Small intestine (tissue), 7 donors: ENCODE measurements around the gene KIAA0319L. TPM values are rescaled to one million over a fixed set of nuclear protein-coding genes. Genes with fewer than 3 reads are reported as not detected.

Experiments used
- DNase-seq, 2 donors: peaks; one replicate each; pipeline versions ENCODE4 v3.0.0 to v3.0.0-alpha.2; 2013
- FAIRE-seq: peaks from 2 replicates; lab custom pipeline; 2012; peaks lifted over from hg19 to GRCh38; lab: Jason Lieb, UNC
- H3K27ac ChIP-seq, 3 donors: one replicate each; pipeline ENCODE4 v1.5.1; 2013; ENCODE audit warnings: low read length in 2 of 3, mild to moderate bottlenecking in 2 of 3, control low read depth in 1 of 3, inconsistent platforms in 1 of 3, low read depth in 1 of 3, moderate library complexity in 1 of 3
- H3K27me3 ChIP-seq, 3 donors: one replicate each; pipeline ENCODE4 v1.6.1; 2013; ENCODE audit warnings: low read length in 3 of 3, inconsistent platforms in 1 of 3; ENCODE audit not compliant: control insufficient read depth in 3 of 3, insufficient read depth in 3 of 3
- H3K36me3 ChIP-seq, 3 donors: one replicate each; pipeline ENCODE4 v1.6.1; 2013; ENCODE audit warnings: low read length in 3 of 3, inconsistent platforms in 1 of 3, low read depth in 1 of 3, mild to moderate bottlenecking in 1 of 3, moderate library complexity in 1 of 3; ENCODE audit not compliant: control insufficient read depth in 3 of 3, insufficient read depth in 2 of 3
- H3K4me1 ChIP-seq, 3 donors: one replicate each; pipeline ENCODE4 v1.6.1; 2013; ENCODE audit warnings: low read length in 2 of 3, inconsistent platforms in 1 of 3, low read depth in 1 of 3, mild to moderate bottlenecking in 1 of 3, moderate library complexity in 1 of 3; ENCODE audit not compliant: control insufficient read depth in 3 of 3, insufficient read depth in 2 of 3
- H3K4me3 ChIP-seq, 3 donors: one replicate each; pipeline ENCODE4 v1.5.1; 2013; ENCODE audit warnings: low read length in 3 of 3, control low read depth in 1 of 3, inconsistent platforms in 1 of 3, low read depth in 1 of 3, mild to moderate bottlenecking in 1 of 3, moderate library complexity in 1 of 3
- H3K9me3 ChIP-seq, 2 donors: one replicate each; pipeline ENCODE4 v1.6.1; 2013; ENCODE audit warnings: low read depth in 1 of 2, low read length in 1 of 2; ENCODE audit not compliant: control insufficient read depth in 2 of 2, insufficient read depth in 1 of 2
- WGBS, 3 donors: extraction: QIAGEN DNeasy Blood & Tissue Kit; methylation state at CpG; one replicate each; pipeline ENCODE4 v1.1.7; 2013; 5-methylcytosine and 5-hydroxymethylcytosine counted together
- polyA plus RNA-seq, 4 donors: library from polyadenylated mRNA; stranded (reverse) in 3 of 4; unstranded in 1 of 4; fragments of 200-250 nt in 3 of 4; fragments of 120-200 nt in 1 of 4; gene quantifications; one replicate each; pipeline versions ENCODE4 v1.2.1 to v1.2.3, GENCODE V29; 2013
- donor health status: healthy with polysubstance abuse.
- donor health status: control.
- donor health status: control.
- donor health status: Bipolar disorder and iron deficiency.
- donor health status: healthy.

The KIAA0319L gene
- polyA plus RNA-seq, 4 donors = 14.1 to 66.4 (median 21.9) TPM

DNA sequence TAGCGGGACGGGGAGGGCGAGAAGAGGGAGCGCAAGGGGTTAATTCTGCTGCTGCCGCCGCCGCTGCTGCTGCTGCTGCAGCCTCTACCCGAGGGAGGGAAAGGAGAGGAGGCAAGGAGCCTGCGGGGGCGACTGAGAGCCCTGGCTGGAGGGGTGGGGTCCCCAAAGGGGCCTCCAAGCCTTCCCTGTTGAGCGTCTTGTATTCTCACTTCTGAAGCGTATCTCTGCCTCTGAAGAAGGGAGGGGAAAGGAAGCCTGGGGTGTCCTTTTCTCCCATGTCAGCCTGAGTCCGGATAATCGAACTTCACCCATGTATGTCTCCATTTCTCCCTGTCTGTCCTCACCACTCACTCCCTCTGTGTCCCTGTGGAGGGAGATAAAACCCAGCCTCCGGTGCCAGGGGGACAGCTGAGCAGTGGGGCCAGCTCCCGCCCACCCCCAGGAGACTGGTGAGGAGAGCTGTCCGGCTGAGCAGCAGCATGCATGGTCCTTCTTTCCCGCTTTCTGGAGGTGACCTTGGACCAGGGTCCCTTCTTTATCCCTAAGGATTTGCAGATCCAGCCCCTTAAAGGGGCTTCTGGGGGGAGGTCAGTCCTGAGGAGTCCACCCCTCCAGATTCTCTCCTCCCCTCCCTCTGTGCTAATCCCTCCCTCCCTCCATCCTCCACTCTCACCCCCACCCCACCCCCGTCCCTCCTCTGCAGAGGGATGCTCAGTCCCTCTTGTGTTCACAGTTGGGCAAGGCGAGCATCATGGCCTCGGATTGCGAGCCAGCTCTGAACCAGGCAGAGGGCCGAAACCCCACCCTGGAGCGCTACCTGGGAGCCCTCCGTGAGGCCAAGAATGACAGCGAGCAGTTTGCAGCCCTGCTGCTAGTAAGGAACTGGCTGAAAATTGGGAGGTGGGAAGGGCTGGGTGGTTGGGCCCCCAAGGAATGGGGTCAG, 1.4 kb upstream of the KIAA0319L start:
- 29 to 46% (median 33%) methylated on average over 20 to 26 of the region's 26 CpGs for WGBS, 3 donors
- FAIRE-seq (no peak), DNase-seq (peak in 1 of 2 donors; percentile 48)
- no peaks in the 10 kb centered on the region for H3K27me3 ChIP-seq
- peaks cover 5 to 18% (median 9%) of the 10 kb centered on the region in 3 donors for H3K4me1 ChIP-seq
- no peaks in the 10 kb centered on the region for H3K9me3 ChIP-seq
- peaks cover 0 to 33% (median 0%) of the 10 kb centered on the region in 3 donors for H3K36me3 ChIP-seq
- peak overlapping the region in 2 of 3 donors; percentile 98 to 99 for H3K27ac ChIP-seq
- H3K4me3 ChIP-seq = peak overlapping the region; percentile 63 to 96 (median 86)

DNA sequence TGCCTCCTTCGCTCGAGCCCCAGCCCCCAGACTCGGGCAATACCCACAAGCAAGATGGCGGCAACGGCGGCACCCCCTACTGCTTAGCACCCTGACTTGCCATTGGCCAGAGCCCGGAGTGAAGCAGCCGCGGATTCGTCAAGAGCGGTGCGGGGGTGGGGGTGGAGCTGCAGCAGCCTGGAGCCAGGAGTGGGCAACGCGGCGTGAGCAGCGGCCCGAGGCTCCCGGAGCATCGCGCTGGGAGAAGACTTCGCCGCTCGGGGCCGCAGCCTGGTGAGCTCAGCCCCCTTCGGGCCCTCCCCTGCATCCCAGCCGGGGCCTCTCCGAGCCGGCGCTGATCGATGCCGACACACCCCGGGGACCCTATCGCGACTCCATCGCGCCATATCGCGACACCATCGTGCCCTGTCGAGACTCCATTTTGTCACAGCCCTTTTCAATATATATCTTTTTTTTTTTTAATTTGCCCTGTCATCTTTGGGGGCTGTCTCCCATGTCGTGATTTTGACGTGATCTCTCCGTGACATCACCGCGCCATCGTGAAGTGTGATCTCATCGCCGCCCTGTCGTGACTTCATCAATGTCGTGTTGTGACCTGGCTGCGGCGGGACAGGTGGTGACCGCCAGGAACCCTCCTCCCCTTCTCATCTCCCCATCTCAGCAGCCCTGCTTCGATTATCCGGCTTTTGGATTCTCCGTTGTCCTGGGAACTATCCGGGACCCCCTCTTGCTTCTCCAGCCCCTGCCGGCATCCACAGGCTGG, 589 bp upstream of the KIAA0319L start, which contains the start of gene NCDN:
NCDN (plus strand) TSS at position 189 of the 763 bp plus-strand sequence; CDS start at position 581, 392 bp downstream.
- DNase-seq (peak; percentile 97 to 100), FAIRE-seq (no peak)
- Histone ChIP-seq H3K4me3 (peak within 1 kb of the TSS; percentile 80 to 96 (median 86)), H3K27ac (peak within 1 kb of the TSS; percentile 81 to 99 (median 98)), H3K36me3 (peaks cover 0 to 28% (median 3%) of the 10 kb centered on the region in 3 donors), H3K4me1 (peaks cover 5 to 18% (median 9%) of the 10 kb centered on the region in 3 donors), H3K9me3 (no peaks in the 10 kb centered on the region), H3K27me3 (no peaks in the 10 kb centered on the region)
- WGBS, 3 donors = 0 to 1% (median 0%) methylated on average over 47 to 58 of the region's 58 CpGs

DNA sequence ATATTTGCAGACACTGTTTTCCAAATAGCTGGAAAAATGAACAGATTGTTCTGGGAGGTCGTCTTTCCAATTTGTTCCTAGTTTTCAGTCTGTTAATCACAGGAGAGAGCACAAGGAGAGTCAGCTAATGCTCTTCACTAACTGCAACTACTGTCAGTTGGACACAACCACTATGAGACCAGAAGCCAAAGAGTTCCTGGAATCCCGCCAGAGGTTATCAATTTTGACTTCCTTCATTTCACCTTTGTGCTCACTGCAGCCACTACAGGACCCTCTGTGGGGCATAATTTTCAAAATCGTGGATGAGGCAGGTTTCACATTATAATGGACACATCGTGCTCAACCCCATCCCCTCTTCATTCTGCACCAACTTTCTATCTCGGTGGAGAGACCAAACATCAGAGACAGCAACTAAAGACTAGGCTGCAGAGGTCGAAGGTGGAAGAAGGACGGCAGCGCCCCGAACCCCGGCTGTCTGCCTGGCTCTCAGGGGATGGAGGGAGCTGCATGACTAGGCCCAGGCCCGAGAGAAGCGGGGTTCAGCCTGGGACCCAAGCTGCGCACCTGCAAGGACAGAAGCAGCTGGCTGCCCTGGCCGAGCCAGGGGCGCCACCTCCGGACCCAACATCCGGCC, 602 bp downstream of the KIAA0319L start:
- H3K27me3 ChIP-seq = no peaks in the 10 kb centered on the region
- peaks cover 0 to 25% (median 4%) of the 10 kb centered on the region in 3 donors for H3K36me3 ChIP-seq
- WGBS, 3 donors = 1 to 2% (median 2%) methylated on average over 17 of the region's 17 CpGs
- H3K9me3 ChIP-seq = no peaks in the 10 kb centered on the region
- DNase-seq (peak in 1 of 2 donors; percentile 33), FAIRE-seq (no peak)
- H3K27ac ChIP-seq = peak overlapping the region; percentile 81 to 99 (median 98)
- peaks cover 5 to 18% (median 9%) of the 10 kb centered on the region in 3 donors for H3K4me1 ChIP-seq
- peak overlapping the region; percentile 80 to 96 (median 86) for H3K4me3 ChIP-seq

- peak; percentile 61 to 63 for DNase-seq
Measured at GRCh38 chr1:35555601-35556477, 1.4 kb downstream of the KIAA0319L start.

GRCh38 chr1:35555212-35555584, 2.0 kb downstream of the KIAA0319L start:
- FAIRE-seq (no peak), DNase-seq (no peak)
- Histone ChIP-seq H3K27me3 (no peaks in the 10 kb centered on the region), H3K36me3 (peaks cover 0 to 19% (median 4%) of the 10 kb centered on the region in 3 donors), H3K27ac (no peak overlapping the region), H3K4me3 (no peak overlapping the region), H3K9me3 (no peaks in the 10 kb centered on the region), H3K4me1 (peaks cover 5 to 18% (median 9%) of the 10 kb centered on the region in 3 donors)
- WGBS, 3 donors = 66 to 70% (median 68%) methylated on average over 4 of the region's 4 CpGs

More at GRCh38 chr1:35555601-35556477, 1.4 kb downstream of the KIAA0319L start:
- Histone ChIP-seq H3K4me3 (peak overlapping the region in 2 of 3 donors; percentile 86 to 96), H3K36me3 (peaks cover 0 to 21% (median 4%) of the 10 kb centered on the region in 3 donors), H3K9me3 (no peaks in the 10 kb centered on the region), H3K27me3 (no peaks in the 10 kb centered on the region), H3K4me1 (peaks cover 5 to 18% (median 9%) of the 10 kb centered on the region in 3 donors), H3K27ac (peak overlapping the region in 2 of 3 donors; percentile 98 to 99)
- FAIRE-seq = no peak
- 11 to 50% (median 30%) methylated on average over 10 of the region's 10 CpGs for WGBS, 3 donors

DNA sequence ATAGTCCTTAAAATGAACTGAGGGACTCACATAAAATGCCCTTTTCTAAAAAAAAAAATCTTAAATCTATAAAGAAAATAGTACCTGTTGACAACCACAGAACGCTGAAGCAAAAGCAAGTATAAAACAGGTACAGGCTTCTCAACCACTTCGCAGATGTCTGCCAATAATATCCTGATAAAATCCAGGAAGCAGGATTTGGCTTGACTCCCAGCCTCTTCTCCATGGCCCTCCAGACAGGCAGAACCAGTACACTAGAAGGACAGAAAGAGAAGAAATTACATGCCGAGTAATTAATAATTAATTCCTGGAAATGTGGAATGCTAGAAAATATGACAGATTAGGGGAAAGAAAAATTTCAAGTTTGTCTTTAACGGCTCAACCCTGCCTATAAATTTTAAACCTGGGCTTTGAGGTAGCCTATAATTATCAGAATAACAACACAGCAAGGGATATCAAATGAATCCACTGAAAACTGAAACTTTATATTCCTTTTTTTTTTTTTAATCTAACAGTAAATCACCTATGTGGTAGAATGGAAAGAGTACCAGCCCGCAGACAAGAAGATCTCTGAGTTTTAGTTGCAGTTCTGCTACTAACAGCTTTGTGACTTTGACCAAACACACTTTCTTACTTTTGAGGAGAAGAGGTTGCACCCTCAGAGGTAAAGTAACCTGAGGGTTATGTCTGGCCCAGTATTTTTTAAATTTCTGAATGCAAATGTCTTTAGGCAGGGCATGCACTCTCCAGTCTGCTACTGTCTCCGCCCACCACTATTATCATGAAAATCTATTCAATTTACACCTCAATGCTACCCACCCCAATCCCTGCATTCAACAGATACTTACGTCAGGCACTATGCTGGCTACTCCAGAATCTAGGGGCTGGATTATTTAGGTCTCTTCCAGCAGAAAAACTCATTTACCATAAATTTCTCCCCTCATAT, 2.7 kb downstream of the KIAA0319L start:
- Histone ChIP-seq H3K27me3 (no peaks in the 10 kb centered on the region), H3K4me1 (peaks cover 5 to 18% (median 9%) of the 10 kb centered on the region in 3 donors), H3K36me3 (peaks cover 0 to 18% (median 4%) of the 10 kb centered on the region in 3 donors), H3K9me3 (no peaks in the 10 kb centered on the region), H3K4me3 (no peak overlapping the region), H3K27ac (no peak overlapping the region)
- 33 to 53% (median 47%) methylated on average over 7 of the region's 7 CpGs for WGBS, 3 donors
- DNase-seq (peak in 1 of 2 donors; percentile 49), FAIRE-seq (no peak)
